NT2/D1 (cell line): ENCODE results near the gene RPS8.

Experiments
- DNase-seq: peaks from one replicate; pipeline ENCODE4 v3.0.0-alpha.2; 2011; ENCODE audit warnings: low read depth, low spot score
- H3K27me3 ChIP-seq: 2 replicates; pipeline ENCODE4 v1.6.0; 2011; ENCODE audit warnings: mild to moderate bottlenecking; ENCODE audit not compliant: insufficient read length, insufficient read depth
- H3K36me3 ChIP-seq: 2 replicates; pipeline ENCODE4 v1.6.1; 2011; ENCODE audit warnings: mild to moderate bottlenecking, low read length, mixed read lengths; ENCODE audit not compliant: insufficient read depth, insufficient read length
- H3K4me1 ChIP-seq: 2 replicates; pipeline ENCODE4 v1.5.1; 2011; ENCODE audit not compliant: insufficient read depth, insufficient read length
- H3K4me3 ChIP-seq: 2 replicates; pipeline ENCODE4 v1.5.1; 2011; ENCODE audit warnings: low read depth; ENCODE audit not compliant: insufficient read length
- H3K9ac ChIP-seq: 2 replicates; pipeline ENCODE4 v1.6.0; 2011; ENCODE audit warnings: low read depth; ENCODE audit not compliant: insufficient read length
- H3K9me3 ChIP-seq: 2 replicates; pipeline ENCODE4 v1.5.1; 2011; ENCODE audit warnings: mild to moderate bottlenecking, low read length; ENCODE audit not compliant: insufficient read depth
- SUZ12 ChIP-seq: IDR thresholded peaks from 2 replicates; pipeline ENCODE4 v1.6.1; 2011; ENCODE audit not compliant: insufficient read length, insufficient read depth; ENCODE audit errors: extremely low read depth
- YY1 ChIP-seq: IDR thresholded peaks from 2 replicates; pipeline ENCODE4 v1.6.1; 2011; ENCODE audit not compliant: insufficient read length, insufficient read depth
- ZNF274 ChIP-seq: IDR thresholded peaks from 2 replicates; pipeline ENCODE4 v1.6.1; 2011; ENCODE audit warnings: mild to moderate bottlenecking, low read depth, low read length

Gene RPS8

DNA sequence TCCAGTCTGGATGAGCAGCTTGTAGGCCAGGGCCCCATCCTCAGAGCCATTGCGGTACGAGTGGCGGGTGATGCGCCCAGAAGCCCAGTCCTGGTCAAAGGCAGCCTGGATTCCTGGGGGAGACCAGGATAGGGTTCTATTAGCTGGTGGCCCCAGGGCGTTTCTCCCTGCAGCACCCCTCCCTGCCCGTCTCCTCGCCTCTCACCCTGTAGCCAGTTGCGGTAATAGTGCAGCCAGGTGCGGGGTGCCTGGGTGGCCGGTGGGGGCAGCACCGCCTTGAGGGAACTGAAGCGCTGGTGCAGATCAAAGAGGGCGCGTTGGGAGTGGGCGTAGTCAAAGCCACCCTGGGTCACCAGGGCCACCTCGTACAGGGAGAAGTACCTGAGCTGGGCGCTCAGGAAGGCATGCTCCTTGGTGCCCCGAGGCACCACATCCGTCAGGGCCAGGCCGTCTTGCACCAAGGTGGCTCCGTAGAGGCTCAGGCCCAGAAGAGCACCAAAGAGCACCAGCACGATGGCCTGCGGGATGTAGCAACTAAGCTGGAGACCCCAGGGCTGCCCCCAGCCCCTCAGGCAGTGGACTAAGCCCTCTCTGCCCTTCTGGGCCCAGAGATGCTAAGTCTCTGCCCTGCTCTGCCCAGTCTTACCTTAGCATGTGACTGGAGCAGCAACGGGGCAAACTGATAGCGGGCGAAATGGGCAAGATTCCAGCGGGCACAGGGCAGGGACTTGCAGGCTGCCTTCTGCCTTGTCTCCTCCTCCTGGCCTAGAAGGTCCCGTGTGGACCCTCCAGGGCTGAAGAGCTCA, 52.1 kb downstream of the RPS8 start:
- no peak for DNase-seq
- H3K9me3 ChIP-seq = no peaks in the 10 kb centered on the region
- peaks cover 40% of the 10 kb centered on the region for H3K4me1 ChIP-seq
- H3K4me3 ChIP-seq = no peak overlapping the region
- TF ChIP-seq ZNF274 = no peak
- no peak for TF ChIP-seq YY1
- no peak for TF ChIP-seq SUZ12
- no peaks in the 10 kb centered on the region for H3K27me3 ChIP-seq
- peaks cover 6% of the 10 kb centered on the region for H3K36me3 ChIP-seq
- no peak overlapping the region for H3K9ac ChIP-seq

DNA sequence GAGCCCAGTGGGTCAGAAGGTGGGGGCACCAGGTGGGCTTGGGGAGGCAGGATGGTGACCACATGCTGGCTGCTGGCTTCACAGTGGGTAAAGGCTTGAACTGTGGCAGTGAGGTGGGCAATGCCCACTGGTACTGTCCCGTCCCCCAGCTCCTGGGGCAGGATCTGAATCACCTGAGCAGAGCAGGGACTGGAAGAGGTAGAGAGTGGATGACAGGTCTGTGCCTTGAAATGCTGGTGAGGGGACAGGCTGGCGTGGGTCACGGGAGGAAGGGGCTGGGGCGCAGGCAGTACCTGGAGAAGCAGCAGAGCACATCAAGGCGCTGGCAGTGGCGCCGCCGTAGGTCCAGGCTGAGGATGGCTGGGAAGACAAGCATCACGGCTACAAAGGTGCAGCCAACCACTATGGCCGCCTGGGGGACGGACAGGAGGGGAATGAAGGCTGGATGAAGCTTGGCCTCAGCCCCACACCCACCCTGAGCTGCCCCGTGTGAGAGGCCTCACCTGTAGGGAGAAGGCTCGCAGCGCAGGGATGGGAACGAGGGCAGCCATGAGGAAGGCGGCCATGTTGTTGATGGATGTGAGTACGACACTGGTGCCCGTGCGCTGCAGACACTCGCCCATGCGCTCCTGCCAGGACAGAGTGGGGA, 52.8 kb downstream of the RPS8 start:
- Histone ChIP-seq H3K4me3 (no peak overlapping the region), H3K9me3 (no peaks in the 10 kb centered on the region), H3K4me1 (peaks cover 42% of the 10 kb centered on the region), H3K27me3 (no peaks in the 10 kb centered on the region), H3K36me3 (peaks cover 6% of the 10 kb centered on the region), H3K9ac (no peak overlapping the region)
- TF ChIP-seq SUZ12 (no peak), ZNF274 (no peak), YY1 (no peak)
- no peak for DNase-seq
